HG03025 (cell line): ENCODE results near the gene C20orf96.
"Not testable (repeated sequence)": the region's sequence is repeated elsewhere in the genome, so short reads cannot be mapped to it uniquely, and the experiment has no call there.

ENCODE experiments used
- ATAC-seq: cut with Tn5 transposase; IDR thresholded peaks from one replicate; pipeline ENCODE4 v1.9.1; 2021; ENCODE audit warnings: mild to moderate bottlenecking, moderate library complexity; ENCODE audit not compliant: unreplicated experiment, low FRiP score

Gene C20orf96

GRCh38 chr20:286508-286907 is 4.0 kb downstream of the C20orf96 start:
- ATAC-seq, result no peak

DNA sequence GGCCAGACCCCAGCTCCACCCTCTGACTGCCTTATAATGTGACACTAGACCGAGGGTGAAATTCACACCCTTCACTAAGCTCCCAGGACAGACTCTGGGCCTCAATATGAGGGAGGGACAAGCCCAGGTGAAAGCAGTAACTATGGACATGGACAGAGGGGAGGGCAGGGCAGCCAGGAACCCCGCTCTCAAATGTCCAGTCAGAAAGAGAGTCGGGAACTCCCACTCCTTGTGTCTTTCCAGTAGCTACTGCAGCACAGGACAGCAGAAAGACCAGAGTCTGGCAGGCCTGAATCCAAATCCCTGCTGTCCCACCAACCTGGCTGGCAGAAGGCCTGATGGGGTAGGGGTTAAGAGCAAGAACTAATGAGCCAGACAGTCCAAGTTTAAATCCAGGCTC is 6.4 kb downstream of the C20orf96 start:
- no peak for ATAC-seq

- no peak for ATAC-seq
Measured at GRCh38 chr20:278607-279571, 11.7 kb downstream of the C20orf96 start.

GRCh38 chr20:278181-278580 is 12.4 kb downstream of the C20orf96 start:
- ATAC-seq, result no peak

GRCh38 chr20:277496-277781 is 13.1 kb downstream of the C20orf96 start:
- no peak for ATAC-seq

- no peak for ATAC-seq
Measured at GRCh38 chr20:276620-277495, 13.7 kb downstream of the C20orf96 start.

DNA sequence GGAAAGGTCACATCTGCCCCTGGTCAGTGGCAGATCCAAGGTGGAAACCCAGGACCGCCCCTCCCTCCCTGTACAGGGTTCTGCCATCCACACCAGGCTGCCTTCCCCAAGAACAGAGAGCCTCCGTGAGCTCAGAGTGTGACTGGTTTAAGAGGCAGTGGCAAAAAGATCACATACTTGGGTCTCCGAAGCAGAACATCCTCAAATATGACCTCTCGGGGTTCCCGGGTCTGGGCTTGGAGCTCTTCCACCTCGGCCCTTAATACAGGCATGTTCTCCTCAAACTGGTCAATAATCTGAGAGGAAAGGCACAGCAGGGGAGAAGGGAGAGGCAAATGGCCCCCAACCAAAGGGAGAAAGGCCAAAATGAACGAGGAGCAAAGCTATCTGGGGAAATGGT is 14.8 kb downstream of the C20orf96 start:
- no peak for ATAC-seq

- no peak for ATAC-seq
Measured at GRCh38 chr20:273884-274283, 16.7 kb downstream of the C20orf96 start.

DNA sequence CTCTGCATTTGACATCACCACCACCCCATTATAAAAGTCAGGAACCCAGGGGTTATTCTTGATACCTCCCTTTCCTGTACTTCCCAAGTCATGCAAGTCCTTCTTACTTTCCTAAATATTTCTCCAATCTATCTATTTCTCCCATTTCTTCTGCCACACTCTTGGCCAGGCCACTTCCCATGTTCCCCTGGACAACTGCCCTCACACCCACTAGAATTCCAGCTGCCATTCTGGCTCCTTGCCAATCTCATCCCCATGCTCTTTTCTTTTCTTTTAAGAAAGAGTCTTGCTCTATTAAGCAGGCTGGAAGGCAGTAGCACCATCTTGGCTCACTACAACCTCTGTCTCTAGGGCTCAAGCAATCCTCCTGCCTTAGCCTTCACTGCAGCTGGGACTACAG is 17.8 kb downstream of the C20orf96 start:
- ATAC-seq, result no peak

- ATAC-seq, result no peak
Measured at GRCh38 chr20:271528-271927, 19.0 kb downstream of the C20orf96 start.

- no peak for ATAC-seq
Measured at GRCh38 chr20:271069-271468, 19.5 kb downstream of the C20orf96 start.

GRCh38 chr20:270517-270916 is 20.0 kb downstream of the C20orf96 start:
- no peak for ATAC-seq

DNA sequence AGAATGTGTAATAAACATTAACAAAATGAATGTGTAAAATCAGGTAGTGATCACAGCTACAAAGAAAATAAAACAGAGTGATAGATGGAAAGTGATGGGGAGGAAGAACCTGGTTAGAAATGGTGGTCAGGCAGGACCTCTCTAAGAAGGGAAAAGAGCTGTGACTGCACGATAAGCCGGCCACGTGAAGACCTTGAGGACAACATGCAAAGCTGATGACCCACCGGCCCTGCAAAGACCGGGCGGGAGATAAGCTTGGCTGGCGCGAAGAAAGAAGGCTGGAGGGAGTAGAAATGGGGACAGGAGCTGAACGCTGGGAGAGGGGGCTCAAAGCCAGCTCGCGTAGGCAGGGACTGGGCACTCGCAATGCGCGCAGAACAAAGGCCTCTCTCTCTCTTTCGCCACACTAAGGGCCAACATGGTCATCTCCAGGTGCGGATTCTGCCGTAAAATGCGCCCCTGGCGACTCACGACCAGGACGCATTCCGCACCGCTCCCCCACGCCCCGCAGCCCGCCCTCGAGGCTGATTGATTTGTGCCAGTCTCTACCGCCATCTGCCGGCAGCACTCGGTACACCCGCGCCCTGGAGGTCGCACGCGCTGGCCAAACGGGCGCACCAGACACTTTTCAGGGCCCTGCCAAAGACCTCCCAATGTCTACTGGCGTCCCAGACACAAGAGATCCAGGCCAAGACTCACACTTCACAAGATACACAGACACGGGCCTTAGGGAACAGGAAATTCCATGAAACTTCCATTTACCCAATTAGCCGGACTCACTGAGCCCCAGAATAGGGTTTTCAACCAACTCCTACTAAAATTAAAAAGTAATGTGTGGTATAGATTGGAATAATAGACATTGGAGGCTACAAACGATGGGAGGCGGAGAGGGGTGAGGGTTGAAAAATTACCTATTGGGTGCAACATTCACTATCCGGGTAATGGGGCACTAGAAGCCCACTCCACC is 23.7 kb downstream of the C20orf96 start:
- peak; percentile 88 for ATAC-seq

DNA sequence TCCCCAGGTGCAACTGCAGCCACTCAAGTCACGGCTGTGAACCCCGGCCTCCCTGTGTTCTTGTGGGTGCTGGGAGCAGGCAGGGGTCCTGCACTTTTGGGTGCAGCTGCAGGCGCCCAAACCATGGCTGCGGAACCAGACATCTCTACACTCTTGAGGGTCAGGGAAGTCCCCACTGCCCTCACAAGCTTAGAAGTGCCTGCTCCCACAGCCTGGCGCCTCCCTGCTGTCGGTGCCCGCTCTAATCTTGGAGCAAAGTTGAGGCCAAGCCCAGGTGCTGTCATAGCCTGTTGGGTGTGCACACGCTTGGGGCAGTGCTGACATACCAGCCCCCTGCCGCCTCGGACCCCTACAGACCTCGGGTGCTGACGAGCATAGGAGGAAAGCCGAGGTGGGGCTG is 26.8 kb downstream of the C20orf96 start:
- no peak for ATAC-seq

DNA sequence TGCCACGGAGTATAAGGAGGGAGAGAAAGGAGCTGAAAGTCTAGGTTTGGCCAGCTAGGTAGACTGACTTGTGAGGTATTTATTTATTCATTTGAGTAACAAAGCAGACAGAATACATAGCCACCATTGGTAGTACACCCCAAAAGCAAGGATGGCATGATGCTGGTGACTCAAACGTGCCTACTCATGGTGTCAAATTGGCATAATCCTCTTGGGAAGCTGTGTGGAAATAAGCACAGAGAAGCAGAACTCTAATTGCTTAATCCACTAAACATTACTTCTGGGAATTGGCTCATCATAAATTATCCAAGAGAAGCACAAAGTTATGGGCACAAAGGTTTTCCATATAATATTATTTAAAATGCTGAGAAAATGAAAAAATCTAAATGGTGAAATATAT is 30.6 kb downstream of the C20orf96 start:
- no peak for ATAC-seq

- no peak for ATAC-seq
Measured at GRCh38 chr20:258963-259362, 31.6 kb downstream of the C20orf96 start.

GRCh38 chr20:258269-258858 is 32.2 kb downstream of the C20orf96 start:
- no peak for ATAC-seq

GRCh38 chr20:257419-257818 is 33.1 kb downstream of the C20orf96 start, which contains the start of gene DEFB132:
DEFB132 (plus strand) TSS chr20:257724; CDS start chr20:257779, 55 bp downstream.
- ATAC-seq, result no peak

GRCh38 chr20:253447-253846 is 37.1 kb downstream of the C20orf96 start:
- ATAC-seq, result not testable (repeated sequence)

DNA sequence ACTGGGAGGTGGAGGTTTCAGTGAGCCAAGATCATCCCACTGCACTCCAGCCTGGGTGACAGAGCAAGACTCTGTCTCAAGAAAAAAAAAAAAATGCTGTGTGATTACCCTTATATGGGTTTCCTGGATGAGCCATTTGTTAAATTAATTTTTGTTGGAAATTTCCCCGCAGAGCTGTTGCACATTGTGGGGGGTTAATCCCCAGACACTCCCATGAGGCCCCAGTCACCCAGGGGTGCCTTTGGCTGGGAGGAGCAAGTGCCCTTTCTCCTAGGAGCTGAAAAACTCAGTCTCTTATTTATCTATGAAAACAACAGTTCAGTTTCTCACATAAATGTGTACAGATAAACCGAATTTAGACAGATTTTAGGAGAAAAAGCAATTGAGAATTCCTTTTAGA is 37.7 kb downstream of the C20orf96 start:
- ATAC-seq, result no peak
